Prostate gland (tissue), 2 donors: Measurements from ENCODE around the gene PHKB. TPM values are rescaled to one million over a fixed set of nuclear protein-coding genes. Genes with fewer than 3 reads are reported as not detected.

ENCODE experiments used
- DNase-seq: peaks from one replicate; pipeline ENCODE4 v3.0.0-alpha.2; 2019; ENCODE audit warnings: low spot score
- H3K27ac ChIP-seq, 2 donors: fragments of 200-600 bp; sonication (generic); 2 replicates each; pipeline ENCODE4 v1.5.1; 2017 to 2019
- H3K27me3 ChIP-seq: fragments of 200-600 bp; sonication (generic); replicated peaks from 2 replicates; pipeline ENCODE4 v1.5.1; 2019; ENCODE audit not compliant: insufficient read depth
- H3K36me3 ChIP-seq, 2 donors: fragments of 200-600 bp; sonication (generic); 1 replicate in 1 of 2; 2 replicates in 1 of 2; pipeline versions ENCODE4 v1.5.1 to v1.8.1; 2017 to 2019
- H3K4me1 ChIP-seq: fragments of 200-600 bp; sonication (generic); replicated peaks from 2 replicates; pipeline ENCODE4 v1.5.1; 2019
- H3K4me3 ChIP-seq, 2 donors: fragments of 200-600 bp; sonication (generic); 2 replicates each; pipeline ENCODE4 v1.5.1; 2017 to 2019
- H3K9me3 ChIP-seq: fragments of 200-600 bp; sonication (generic); 2 replicates; pipeline ENCODE4 v1.5.1; 2017
- CTCF ChIP-seq, 4 experiments: fragments of 200-600 bp in 2 of 4; fragments of 450-650 bp in 2 of 4; sonication (generic) in 2 of 4; IDR thresholded peaks; 1 replicate in 3 of 4; 2 replicates in 1 of 4; pipeline ENCODE4 v1.5.1; 2016 to 2019; ENCODE audit warnings: antibody characterized with exemption in 4 of 4, mild to moderate bottlenecking in 2 of 4, moderate library complexity in 2 of 4
- POLR2A ChIP-seq: fragments of 450-650 bp; IDR thresholded peaks from one replicate; pipeline ENCODE4 v1.6.1; 2016; ENCODE audit warnings: antibody characterized with exemption, mild to moderate bottlenecking
- POLR2AphosphoS5 ChIP-seq: sonication (generic); formaldehyde crosslinking; IDR thresholded peaks from one replicate; pipeline ENCODE4 v1.6.1; 2017; ENCODE audit warnings: antibody characterized with exemption
- WGBS: methylation state at CpG from one replicate; pipeline ENCODE4 v1.1.5; 2018; 5-methylcytosine and 5-hydroxymethylcytosine counted together
- intact Hi-C: fragments of 100-400 bp; cut with DNase I; formaldehyde crosslinking; loops from one replicate; pipeline ENCODE4 v1.14.2; 2022
- small RNA-seq, 2 donors: library from RNA; depleted of rRNA; stranded (forward); fragments of <200 nt; gene quantifications; one replicate each; pipeline ENCODE3, GENCODE V24; 2016
- total RNA-seq, 2 donors: library from RNA; depleted of rRNA; stranded (reverse); fragments of >200 nt; gene quantifications; one replicate each; pipeline ENCODE4 v1.1.0, GENCODE V29; 2016

Gene PHKB
- total RNA-seq, 2 donors from 2014 or later, result 70.1 to 93.7 TPM

GRCh38 chr16:47750371-47750770 is 289.2 kb downstream of the PHKB start:
- no peak for TF ChIP-seq POLR2A
- TF ChIP-seq POLR2AphosphoS5, result no peak
- TF ChIP-seq CTCF (IDR thresholded peaks at IDR 0.05), result no peak
- DNase-seq, result no peak
- Histone ChIP-seq H3K4me1 (no peaks in the 10 kb centered on the region), H3K27me3 (no peaks in the 10 kb centered on the region), H3K4me3 (no peak overlapping the region), H3K9me3 (no peaks in the 10 kb centered on the region), H3K36me3 (no peaks in the 10 kb centered on the region), H3K27ac (no peak overlapping the region)
- 90% methylated on average over 3 of the region's 3 CpGs for WGBS
- intact Hi-C loops, result no loop called here

Small RNAs within 50 kb of the gene (small RNA-seq; reads per million reads assigned to genes)
- 0 to 0.09 reads per million in 2 donors for gene RNA5SP425

Other genes with a start within 250 kb of the PHKB start
- 100 to 1,000 TPM in 1 of 2 donors, 10 to 100 TPM in 1; 49.1 to 104 TPM for gene ITFG1, start 268 bp upstream of the PHKB start, total RNA-seq